ENCODE data around the gene GTSE1.
"Not testable (repeated sequence)": the region's sequence is repeated elsewhere in the genome, so short reads cannot be mapped to it uniquely, and the experiment has no call there.

Gene GTSE1

DNA sequence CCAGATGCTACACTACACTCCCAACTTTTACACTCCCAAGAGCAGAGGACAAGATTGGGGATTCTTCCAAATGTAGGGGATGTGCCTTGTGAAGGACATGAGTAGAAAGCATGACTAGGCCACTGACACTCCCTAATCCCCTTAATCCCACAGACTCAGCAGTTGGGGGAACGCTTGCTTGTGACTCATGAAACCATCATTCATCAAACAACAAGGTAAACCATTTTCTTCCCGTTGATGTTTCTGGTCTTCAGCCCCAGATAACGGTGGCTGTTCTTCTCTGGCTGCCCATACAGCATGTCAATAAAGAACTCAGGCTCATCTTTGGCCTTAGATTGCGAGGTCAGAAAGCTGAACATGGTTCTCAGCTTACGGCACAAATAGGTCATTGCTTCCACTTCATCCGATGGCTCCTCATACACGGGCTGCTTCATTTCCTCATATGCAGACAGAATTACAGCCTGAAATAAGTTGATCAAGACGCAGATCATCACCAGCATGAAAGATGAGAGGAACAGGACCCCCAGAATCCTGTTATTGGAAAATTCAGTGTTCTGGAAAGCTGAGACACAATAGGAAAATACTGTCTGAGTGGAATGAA lies 40.2 kb upstream of the GTSE1 start:
- DNase-seq (ENCODE audit: low read depth), result peak; percentile 20
- H3K4me3 ChIP-seq (ENCODE audit: low read length), result no peak overlapping the region
- TF ChIP-seq CTCF (conservative IDR thresholded peaks at IDR 0.05; ENCODE audit: low read depth, low read length), result no peak

- no peak for TF ChIP-seq CTCF (conservative IDR thresholded peaks at IDR 0.05; ENCODE audit: low read depth, low read length)
Measured at GRCh38 chr22:46259374-46259773, 37.3 kb upstream of the GTSE1 start.

GRCh38 chr22:46260038-46260437 lies 36.6 kb upstream of the GTSE1 start:
- H3K4me3 ChIP-seq (ENCODE audit: low read length), result no peak overlapping the region
- no peak for TF ChIP-seq CTCF (conservative IDR thresholded peaks at IDR 0.05; ENCODE audit: low read depth, low read length)
- DNase-seq (ENCODE audit: low read depth), result no peak

More at GRCh38 chr22:46259374-46259773, 37.3 kb upstream of the GTSE1 start:
- no peak overlapping the region for H3K4me3 ChIP-seq (ENCODE audit: low read length)
- no peak for DNase-seq (ENCODE audit: low read depth)

GRCh38 chr22:46262449-46263215 lies 34.0 kb upstream of the GTSE1 start:
- peak; percentile 13 for DNase-seq (ENCODE audit: low read depth)
- H3K4me3 ChIP-seq (ENCODE audit: low read length), result no peak overlapping the region
- TF ChIP-seq CTCF (conservative IDR thresholded peaks at IDR 0.05; ENCODE audit: low read depth, low read length), result peak; percentile 48

DNA sequence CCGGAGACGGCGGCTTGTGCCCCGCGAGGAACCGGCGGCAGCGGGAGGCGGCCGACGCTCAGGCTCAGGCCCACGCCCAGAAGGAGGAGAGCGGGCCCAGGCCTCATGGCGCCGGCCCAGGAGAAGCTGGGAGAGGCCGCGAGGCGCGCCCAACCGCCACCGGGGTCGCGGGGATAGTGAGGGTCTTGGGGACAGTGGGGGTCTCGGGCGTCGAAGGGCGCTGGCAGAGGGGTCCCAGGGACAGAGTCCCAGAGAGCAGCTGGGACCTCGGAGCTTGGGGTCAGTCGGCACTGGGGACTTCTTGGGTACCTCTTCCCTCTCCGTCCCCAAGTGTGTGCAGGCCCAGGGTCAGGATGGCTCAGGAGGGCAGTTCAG lies 33.5 kb upstream of the GTSE1 start, which contains the start of gene PKDREJ:
PKDREJ (minus strand) TSS at position 128 of the 375 bp plus-strand sequence; CDS start at position 107, 21 bp downstream.
- DNase-seq (ENCODE audit: low read depth), result no peak
- no peak for TF ChIP-seq CTCF (conservative IDR thresholded peaks at IDR 0.05; ENCODE audit: low read depth, low read length)
- no peak within 1 kb of the TSS for H3K4me3 ChIP-seq (ENCODE audit: low read length)

DNA sequence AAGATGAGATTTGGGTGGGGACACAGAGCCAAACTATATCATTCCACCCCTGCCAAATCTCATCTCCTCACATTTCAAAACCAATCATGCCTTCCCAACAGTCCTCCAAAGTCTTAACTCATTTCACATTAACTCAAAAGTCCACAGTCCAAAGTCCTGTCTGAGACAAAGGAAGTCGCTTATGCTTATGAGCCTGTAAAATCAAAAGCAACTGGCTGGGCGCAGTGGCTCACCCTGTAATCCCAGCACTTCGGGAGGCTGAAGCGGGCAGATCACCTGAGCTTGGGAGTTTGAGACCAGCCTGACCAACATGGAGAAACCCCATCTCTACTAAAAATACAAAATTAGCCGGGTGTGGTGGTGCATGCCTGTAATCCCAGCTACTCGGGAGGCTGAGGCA lies 32.1 kb upstream of the GTSE1 start:
- DNase-seq (ENCODE audit: low read depth); H3K4me3 ChIP-seq (ENCODE audit: low read length): not testable (repeated sequence)

GRCh38 chr22:46265627-46266026 lies 31.0 kb upstream of the GTSE1 start:
- DNase-seq (ENCODE audit: low read depth); H3K4me3 ChIP-seq (ENCODE audit: low read length): not testable (repeated sequence)

All from retinal pigment epithelial cell (primary cell).